ENCODE measurements around the gene CSRP3.

DNA sequence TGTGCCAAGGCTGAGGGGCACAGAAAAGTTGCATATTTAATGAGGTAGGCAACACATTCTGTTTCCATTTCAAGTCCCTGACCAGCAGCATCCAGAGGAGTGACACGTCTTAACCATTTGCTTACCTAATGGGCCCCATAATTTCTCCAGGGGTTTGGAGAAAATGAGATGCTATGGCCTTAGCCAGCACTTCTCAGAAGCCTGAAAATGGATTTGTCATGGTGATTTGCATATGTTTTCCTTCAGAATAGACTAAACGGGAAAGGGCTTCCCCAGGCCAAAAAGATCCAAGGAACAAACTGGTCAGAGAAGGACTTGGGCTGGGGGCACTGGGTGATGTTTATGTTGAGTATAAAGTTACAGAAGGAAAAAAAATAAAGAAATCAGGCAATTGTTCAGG is 16.7 kb downstream of the CSRP3 start:
- TF ChIP-seq, protein P1, sequence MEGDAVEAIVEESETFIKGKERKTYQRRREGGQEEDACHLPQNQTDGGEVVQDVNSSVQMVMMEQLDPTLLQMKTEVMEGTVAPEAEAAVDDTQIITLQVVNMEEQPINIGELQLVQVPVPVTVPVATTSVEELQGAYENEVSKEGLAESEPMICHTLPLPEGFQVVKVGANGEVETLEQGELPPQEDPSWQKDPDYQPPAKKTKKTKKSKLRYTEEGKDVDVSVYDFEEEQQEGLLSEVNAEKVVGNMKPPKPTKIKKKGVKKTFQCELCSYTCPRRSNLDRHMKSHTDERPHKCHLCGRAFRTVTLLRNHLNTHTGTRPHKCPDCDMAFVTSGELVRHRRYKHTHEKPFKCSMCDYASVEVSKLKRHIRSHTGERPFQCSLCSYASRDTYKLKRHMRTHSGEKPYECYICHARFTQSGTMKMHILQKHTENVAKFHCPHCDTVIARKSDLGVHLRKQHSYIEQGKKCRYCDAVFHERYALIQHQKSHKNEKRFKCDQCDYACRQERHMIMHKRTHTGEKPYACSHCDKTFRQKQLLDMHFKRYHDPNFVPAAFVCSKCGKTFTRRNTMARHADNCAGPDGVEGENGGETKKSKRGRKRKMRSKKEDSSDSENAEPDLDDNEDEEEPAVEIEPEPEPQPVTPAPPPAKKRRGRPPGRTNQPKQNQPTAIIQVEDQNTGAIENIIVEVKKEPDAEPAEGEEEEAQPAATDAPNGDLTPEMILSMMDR (conservative IDR thresholded peaks at IDR 0.05), result no peak
- no peak for TF ChIP-seq EZH2 (IDR thresholded peaks at IDR 0.05; ENCODE audit: low read depth)
